Measurements from ENCODE around the gene GDPD4.
"Not testable (repeated sequence)": the region's sequence is repeated elsewhere in the genome, so short reads cannot be mapped to it uniquely, and the experiment has no call there.

Gene GDPD4

GRCh38 chr11:77303328-77303727, 1.8 kb upstream of the GDPD4 start:
- H3K4me3 ChIP-seq (ENCODE audit: low read depth, low read length) = no peak overlapping the region
- H3K9me3 ChIP-seq = no peaks in the 10 kb centered on the region
- DNase-seq = no peak
- no peaks in the 10 kb centered on the region for H3K36me3 ChIP-seq
- H3K4me1 ChIP-seq = peaks cover 9% of the 10 kb centered on the region
- H3K27me3 ChIP-seq = no peaks in the 10 kb centered on the region
- TF ChIP-seq CTCF (IDR thresholded peaks at IDR 0.05; ENCODE audit: low read depth, low read length) = no peak

- DNase-seq = no peak
Measured at GRCh38 chr11:77302752-77303151, 1.3 kb upstream of the GDPD4 start.

GRCh38 chr11:77300695-77301094, 791 bp downstream of the GDPD4 start:
- Histone ChIP-seq H3K36me3 (no peaks in the 10 kb centered on the region), H3K9me3 (no peaks in the 10 kb centered on the region), H3K4me1 (peaks cover 9% of the 10 kb centered on the region), H3K4me3 (ENCODE audit: low read depth, low read length) (no peak overlapping the region), H3K27me3 (no peaks in the 10 kb centered on the region)
- no peak for DNase-seq
- no peak for TF ChIP-seq CTCF (IDR thresholded peaks at IDR 0.05; ENCODE audit: low read depth, low read length)

More at GRCh38 chr11:77302752-77303151, 1.3 kb upstream of the GDPD4 start:
- no peak overlapping the region for H3K4me3 ChIP-seq (ENCODE audit: low read depth, low read length)
- no peaks in the 10 kb centered on the region for H3K27me3 ChIP-seq
- TF ChIP-seq CTCF (IDR thresholded peaks at IDR 0.05; ENCODE audit: low read depth, low read length) = no peak
- no peaks in the 10 kb centered on the region for H3K9me3 ChIP-seq
- H3K4me1 ChIP-seq = peaks cover 9% of the 10 kb centered on the region
- no peaks in the 10 kb centered on the region for H3K36me3 ChIP-seq

- not testable (repeated sequence) for H3K4me3 ChIP-seq (ENCODE audit: low read depth, low read length); H3K9me3 ChIP-seq; H3K36me3 ChIP-seq; H3K4me1 ChIP-seq; H3K27me3 ChIP-seq
- peak; percentile 16 for DNase-seq
Measured at GRCh38 chr11:77300028-77300427, 1.5 kb downstream of the GDPD4 start.

- Histone ChIP-seq H3K4me3 (ENCODE audit: low read depth, low read length) (no peak overlapping the region), H3K27me3 (no peaks in the 10 kb centered on the region), H3K4me1 (peaks cover 9% of the 10 kb centered on the region), H3K9me3 (no peaks in the 10 kb centered on the region), H3K36me3 (no peaks in the 10 kb centered on the region)
- TF ChIP-seq CTCF (IDR thresholded peaks at IDR 0.05; ENCODE audit: low read depth, low read length) = no peak
- peak; percentile 31 for DNase-seq
Measured at GRCh38 chr11:77299528-77299993, 1.9 kb downstream of the GDPD4 start.

GRCh38 chr11:77294040-77294439, 7.4 kb downstream of the GDPD4 start:
- Histone ChIP-seq H3K36me3 (no peaks in the 10 kb centered on the region), H3K4me1 (no peaks in the 10 kb centered on the region), H3K4me3 (ENCODE audit: low read depth, low read length) (no peak overlapping the region), H3K27me3 (no peaks in the 10 kb centered on the region), H3K9me3 (no peaks in the 10 kb centered on the region)
- no peak for DNase-seq
- no peak for TF ChIP-seq CTCF (IDR thresholded peaks at IDR 0.05; ENCODE audit: low read depth, low read length)

GRCh38 chr11:77289737-77290136, 11.7 kb downstream of the GDPD4 start:
- Histone ChIP-seq H3K27me3 (no peaks in the 10 kb centered on the region), H3K4me3 (ENCODE audit: low read depth, low read length) (no peak overlapping the region), H3K4me1 (no peaks in the 10 kb centered on the region), H3K36me3 (no peaks in the 10 kb centered on the region), H3K9me3 (no peaks in the 10 kb centered on the region)
- DNase-seq = no peak
- TF ChIP-seq CTCF (IDR thresholded peaks at IDR 0.05; ENCODE audit: low read depth, low read length) = no peak
